A172 (cell line): ENCODE data around the gene FUT6. TPM values are rescaled to one million over a fixed set of nuclear protein-coding genes. Genes with fewer than 3 reads are reported as not detected.
A peak's percentile ranks its signal among the peaks of the same experiment; 100 is the strongest.
"Not testable (repeated sequence)": the region's sequence is repeated elsewhere in the genome, so short reads cannot be mapped to it uniquely, and the experiment has no call there.

Source experiments
- DNase-seq: peaks from one replicate; pipeline ENCODE4 v3.0.0-alpha.2; 2015; ENCODE audit warnings: low spot score
- total RNA-seq: library from RNA; depleted of rRNA; stranded (reverse); fragments of >200 nt; shearing (Covaris generic); gene quantifications from 2 replicates; pipeline ENCODE4 v1.2.3, GENCODE V29; 2014

Gene FUT6
- total RNA-seq, 1 experiment from 2014 or later: not detected

GRCh38 chr19:5857203-5858081 lies 17.9 kb upstream of the FUT6 start:
- no peak for DNase-seq

DNA sequence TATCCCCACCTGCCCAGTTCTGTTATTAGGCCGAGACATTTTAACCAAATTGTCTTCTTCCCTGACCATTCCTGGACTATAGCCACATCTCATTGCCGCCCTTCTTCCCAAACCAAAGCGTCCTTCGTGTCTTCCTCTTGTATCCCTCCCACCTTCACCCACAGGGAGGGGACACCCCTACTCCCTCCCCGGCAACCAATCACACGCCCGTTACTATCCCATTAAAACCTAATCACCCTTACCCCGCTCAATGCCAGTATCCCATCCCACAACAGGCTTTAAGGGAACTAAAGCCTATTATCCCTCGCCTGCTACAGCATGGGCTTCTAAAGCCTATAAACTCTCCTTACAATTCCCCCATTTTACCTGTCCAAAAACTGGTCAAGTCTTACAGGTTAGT lies 15.6 kb upstream of the FUT6 start:
- DNase-seq: not testable (repeated sequence)

- not testable (repeated sequence) for DNase-seq
Measured at GRCh38 chr19:5854121-5854520, 14.6 kb upstream of the FUT6 start.

DNA sequence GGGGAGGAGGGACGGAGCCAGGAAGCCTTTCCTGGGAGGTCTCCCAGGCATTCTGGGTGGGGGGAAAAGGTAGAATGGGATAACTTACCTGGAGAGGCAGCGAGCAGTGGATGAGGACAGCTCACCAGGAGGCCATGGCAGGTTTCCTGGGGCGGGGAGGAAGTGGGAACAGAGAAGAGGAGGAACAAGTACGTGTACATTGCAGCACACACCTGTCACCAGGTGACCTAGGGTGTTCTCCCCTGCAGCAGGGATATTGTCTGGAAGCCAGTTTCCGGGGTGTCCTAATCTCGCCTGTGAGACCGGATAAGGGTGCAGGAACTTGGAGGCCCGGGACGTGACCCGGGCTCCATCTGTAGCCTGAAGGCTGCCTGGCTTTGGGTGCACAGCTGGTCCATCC lies 11.8 kb upstream of the FUT6 start, which contains the start of gene FUT3:
Gene FUT3, minus strand, starts transcription at position 148 of the 400 bp plus-strand sequence.
- DNase-seq: no peak

GRCh38 chr19:5850743-5851293 lies 11.3 kb upstream of the FUT6 start:
- DNase-seq: peak; percentile 64

GRCh38 chr19:5850189-5850588 lies 10.7 kb upstream of the FUT6 start:
- no peak for DNase-seq

- DNase-seq: not testable (repeated sequence)
Measured at GRCh38 chr19:5848621-5849020, 9.1 kb upstream of the FUT6 start.

GRCh38 chr19:5847846-5848245 lies 8.3 kb upstream of the FUT6 start:
- not testable (repeated sequence) for DNase-seq

DNA sequence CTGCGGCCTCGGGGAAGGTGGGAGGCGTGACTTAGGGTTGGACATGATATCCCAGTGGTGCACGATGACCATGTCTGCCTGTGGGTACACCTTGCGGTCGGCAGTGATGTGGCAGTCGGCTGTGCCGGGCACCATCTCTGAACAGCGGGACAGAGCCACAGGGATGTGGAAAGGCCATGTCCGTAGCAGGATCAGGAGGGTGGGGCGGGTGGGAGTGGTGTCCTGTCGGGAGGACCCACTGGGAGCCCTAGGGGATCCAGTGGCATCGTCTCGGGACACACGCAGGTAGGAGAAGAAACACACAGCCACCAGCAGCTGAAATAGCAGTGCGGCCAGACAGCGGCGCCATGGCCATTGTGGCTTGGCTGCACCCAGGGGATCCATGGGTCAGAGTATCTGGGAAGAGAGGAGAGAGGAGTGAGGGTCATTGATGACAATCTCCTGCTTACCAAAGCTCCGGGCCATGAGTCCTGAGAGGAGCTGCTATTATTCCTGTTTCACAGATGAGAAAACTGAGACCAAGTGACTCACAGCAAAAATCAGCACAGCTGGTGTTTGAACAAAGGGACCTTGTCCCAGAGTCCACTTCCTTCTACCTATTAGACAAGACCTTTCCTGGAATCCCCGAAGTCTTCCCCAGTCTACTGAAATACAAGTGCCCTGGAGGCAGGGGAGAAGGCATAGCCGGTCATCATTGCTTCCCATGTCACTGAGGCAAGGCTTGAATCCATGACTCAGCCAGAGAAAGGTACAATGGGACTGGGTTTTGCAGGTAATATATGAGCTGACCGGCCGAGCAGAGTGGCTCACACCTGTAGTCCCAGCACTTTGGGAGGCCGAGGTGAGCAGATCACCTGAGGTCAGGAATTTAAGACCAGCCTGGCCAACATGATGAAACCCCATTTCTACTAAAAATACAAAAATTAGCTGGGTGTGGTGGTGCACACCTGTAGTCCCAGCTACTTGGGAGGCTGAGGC lies 5.2 kb upstream of the FUT6 start:
- no peak for DNase-seq

DNA sequence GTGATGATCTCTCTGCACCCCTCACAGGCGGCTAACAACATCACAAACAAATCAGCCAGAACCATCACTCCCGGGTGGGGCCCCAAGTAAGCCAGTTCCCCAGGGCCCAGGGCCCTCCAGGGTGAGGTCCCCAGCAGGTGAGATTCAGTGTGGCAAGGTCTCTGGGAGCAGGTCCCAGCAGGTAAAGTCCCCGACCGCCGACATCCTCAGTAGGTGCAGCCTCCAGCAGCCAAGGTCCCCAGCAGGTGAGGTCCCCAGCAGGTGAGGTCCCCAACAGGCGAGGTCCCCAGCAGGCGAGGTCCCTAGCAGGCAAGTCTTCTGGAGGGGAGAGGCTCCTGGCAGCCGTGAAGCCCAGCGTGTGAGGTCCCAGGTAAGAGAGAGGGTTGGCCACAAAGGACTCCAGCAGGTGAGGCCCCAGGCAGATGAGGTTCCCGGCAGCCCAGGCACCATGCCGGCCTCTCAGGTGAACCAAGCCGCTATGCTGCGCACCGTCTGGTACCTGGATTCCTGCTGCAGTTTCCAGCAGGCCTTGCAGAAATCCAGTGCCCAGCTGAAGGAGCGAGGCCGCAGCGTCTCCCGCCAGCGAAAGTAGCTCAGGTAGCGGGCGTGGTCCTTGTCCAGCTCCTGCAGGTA lies 3.9 kb upstream of the FUT6 start:
- no peak for DNase-seq

DNA sequence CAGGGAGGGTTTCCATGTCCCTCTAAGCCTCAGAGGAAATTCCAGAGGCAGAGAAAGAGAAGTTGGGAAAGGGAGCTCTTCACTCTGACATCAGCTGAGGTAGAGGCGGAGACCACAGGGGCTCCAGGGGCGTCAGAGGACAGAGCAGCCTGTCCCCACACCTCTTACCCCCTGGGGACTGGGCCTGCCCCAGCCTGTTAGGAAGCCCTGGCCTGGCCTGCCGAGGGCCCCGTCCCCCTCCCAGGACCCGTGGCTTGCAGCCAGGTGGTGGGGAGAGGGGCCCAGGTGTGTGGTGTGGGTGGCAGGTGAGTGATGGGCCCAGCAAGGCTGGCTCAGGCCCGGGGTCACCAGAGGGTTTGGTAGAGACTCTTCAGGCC lies 2.2 kb upstream of the FUT6 start:
- DNase-seq: not testable (repeated sequence)

DNA sequence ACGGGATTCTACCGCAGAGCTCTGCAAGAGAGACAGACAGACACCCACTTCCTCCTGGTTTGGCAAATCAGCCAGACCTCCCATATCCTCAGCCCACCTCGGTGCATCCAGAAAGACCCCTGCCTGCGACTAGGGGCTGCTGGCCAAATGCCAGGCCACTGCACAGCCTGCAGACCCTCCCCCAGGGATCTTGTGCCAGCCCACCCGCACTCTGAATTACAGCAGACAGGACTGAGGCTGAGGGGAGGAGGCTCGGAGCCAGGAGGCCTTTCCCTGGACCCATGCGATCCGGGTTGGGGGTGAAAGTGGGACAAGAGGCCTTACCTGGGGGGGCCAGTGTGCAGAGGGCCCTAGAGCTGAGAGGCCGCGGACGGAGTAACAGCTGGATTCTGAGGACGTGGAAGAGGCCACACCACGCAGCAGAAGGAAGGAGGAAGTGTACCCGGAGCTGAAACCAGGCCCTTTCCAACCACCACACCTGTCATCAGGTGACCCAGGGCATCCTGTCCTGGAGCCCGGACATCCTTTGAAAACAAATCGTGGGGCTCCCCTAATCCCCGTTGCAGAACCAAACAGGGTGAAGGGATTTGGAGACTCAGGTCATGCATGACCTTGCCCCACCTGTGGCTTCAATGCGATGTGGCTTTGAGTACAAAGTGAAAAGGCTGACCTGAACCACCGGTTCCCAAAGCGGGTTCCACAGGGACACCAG lies 993 bp downstream of the FUT6 start:
- DNase-seq: no peak

DNA sequence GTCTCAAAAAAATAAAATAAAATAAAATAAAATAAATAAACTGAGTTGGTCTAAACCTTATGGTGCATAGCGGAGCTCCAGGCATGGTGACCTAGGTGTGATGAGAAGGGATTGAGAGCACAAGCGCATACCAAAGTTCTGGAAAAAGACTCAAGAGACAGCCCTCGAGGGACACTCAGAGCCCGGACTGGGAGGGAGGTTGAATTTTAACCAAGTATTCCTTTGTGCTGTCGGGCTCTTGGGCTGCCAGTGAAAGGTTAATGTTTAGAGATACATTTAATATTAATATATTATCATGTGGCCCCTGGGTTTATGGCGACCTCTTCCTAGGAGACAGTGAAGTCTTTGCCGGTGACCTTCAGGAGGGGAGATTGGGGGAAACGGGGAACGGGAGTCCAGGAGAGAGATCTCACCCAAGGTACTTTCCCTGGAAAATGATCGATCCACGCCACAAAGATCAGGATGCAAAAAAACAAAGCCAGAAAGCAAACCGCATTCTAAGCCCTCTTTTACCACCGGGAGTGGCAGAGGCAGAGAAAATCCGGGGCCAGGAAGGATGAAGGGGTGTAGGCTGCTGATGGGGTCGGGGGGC lies 1.6 kb downstream of the FUT6 start:
- DNase-seq: no peak

DNA sequence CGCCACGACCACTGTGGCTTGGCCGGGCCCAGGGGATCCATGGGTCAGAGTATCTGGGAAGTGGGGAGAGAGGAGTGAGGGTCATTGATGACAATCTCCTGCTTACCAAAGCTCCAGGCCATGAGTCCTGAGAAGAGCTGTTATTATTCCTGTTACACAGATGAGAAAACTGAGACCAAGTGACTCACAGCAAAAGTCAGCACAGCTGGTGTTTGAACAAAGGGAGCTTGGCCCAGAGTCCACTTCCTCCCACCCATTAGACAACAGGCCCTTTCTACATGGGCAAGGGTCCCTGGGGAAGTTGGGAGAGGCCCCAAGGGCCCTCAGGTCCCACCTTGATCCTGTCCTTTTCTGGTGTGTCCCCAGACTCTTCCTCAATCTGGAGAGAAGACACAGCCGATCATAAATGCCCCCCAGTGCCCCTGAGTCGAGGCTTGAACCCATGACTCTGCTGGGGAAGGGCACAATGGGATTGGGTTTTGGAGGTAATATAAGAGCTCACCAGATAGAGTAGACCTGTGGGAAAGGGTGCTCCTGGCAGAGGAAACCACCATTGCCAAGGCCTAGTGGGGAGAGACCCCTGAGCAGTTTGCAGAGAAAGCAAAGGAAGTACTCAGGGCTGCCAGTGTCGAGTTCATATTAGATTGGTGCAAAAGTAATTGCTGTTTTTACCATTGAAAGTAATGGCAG lies 6.8 kb downstream of the FUT6 start:
- DNase-seq: no peak

DNA sequence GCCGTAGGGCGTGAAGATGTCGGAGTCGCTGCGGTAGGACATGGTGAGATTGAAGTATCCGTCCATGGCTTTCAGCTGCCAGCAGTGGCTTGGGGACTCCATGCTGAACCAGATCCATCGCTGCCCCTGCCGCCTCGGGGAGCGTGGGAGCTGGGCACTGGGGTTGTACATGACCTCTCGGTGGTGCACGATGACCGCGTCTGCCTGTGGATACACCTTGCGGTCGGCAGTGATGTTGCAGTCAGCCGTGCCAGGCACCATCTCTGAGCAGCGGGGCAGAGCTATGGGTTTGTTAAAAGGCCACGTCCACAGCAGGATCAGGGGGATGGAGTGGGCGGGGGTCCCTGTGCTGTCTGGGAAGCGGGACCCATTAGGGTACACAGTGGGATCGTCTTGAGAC lies 7.4 kb downstream of the FUT6 start:
- no peak for DNase-seq

DNA sequence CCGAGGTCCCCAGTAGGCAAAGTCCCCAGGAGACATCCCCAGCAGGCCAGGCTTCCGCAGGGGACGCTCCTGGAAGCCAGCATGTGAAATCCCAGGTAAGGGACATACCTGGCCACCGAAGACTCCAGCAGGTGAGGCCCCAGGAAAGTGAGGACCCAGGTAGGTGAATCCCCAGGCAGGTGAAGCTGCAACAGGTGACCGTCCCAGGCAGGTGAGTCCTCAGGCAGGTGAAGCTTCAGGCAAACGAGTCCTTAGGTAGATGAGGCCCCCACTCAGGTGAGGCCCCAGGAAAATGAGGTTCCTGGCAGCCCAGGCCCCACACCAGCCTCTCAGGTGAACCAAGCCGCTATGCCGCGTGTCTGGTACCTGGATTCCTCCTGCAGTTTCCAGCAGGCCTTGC lies 8.3 kb downstream of the FUT6 start:
- DNase-seq: no peak

- DNase-seq: no peak
Measured at GRCh38 chr19:5829567-5830310, 9.8 kb downstream of the FUT6 start.

GRCh38 chr19:5828661-5829566 lies 10.6 kb downstream of the FUT6 start:
- no peak for DNase-seq
